Stomach (tissue), 9 donors: ENCODE results near the gene COL4A1. TPM values are rescaled to one million over a fixed set of nuclear protein-coding genes. Genes with fewer than 3 reads are reported as not detected.

ENCODE experiments used
- DNase-seq, 2 donors: peaks; one replicate each; pipeline versions ENCODE4 v3.0.0 to v3.0.0-alpha.2; 2013 to 2019
- H3K27ac ChIP-seq, 5 donors: fragments of 200-600 bp in 4 of 5; sonication (generic) in 4 of 5; one replicate each; pipeline ENCODE4 v1.5.1; 2013 to 2019; ENCODE audit warnings: mild to moderate bottlenecking in 1 of 5, moderate library complexity in 1 of 5
- H3K27me3 ChIP-seq, 3 donors: fragments of 200-600 bp; sonication (generic); one replicate each; pipeline ENCODE4 v1.5.1; 2017 to 2019; ENCODE audit warnings: mixed run types in 1 of 3
- H3K36me3 ChIP-seq, 4 donors: fragments of 200-600 bp; sonication (generic); 1 replicate in 3 of 4; 2 replicates in 1 of 4; pipeline ENCODE4 v1.5.1; 2016 to 2019
- H3K4me1 ChIP-seq, 4 donors: fragments of 200-600 bp; sonication (generic); one replicate each; pipeline ENCODE4 v1.5.1; 2016 to 2019
- H3K4me3 ChIP-seq, 4 donors: fragments of 200-600 bp; sonication (generic) in 3 of 4; one replicate each; pipeline ENCODE4 v1.5.1; 2016 to 2019; ENCODE audit warnings: mild to moderate bottlenecking in 1 of 4
- H3K9me3 ChIP-seq, 4 donors: fragments of 200-600 bp; sonication (generic); one replicate each; pipeline ENCODE4 v1.5.1; 2016 to 2019
- EP300 ChIP-seq: sonication (generic); formaldehyde crosslinking; IDR thresholded peaks from one replicate; pipeline ENCODE4 v1.6.1; 2017; ENCODE audit warnings: antibody characterized with exemption
- POLR2A ChIP-seq, 4 donors: fragments of 450-650 bp; IDR thresholded peaks; one replicate each; pipeline ENCODE4 v1.6.1; 2016; ENCODE audit warnings: antibody characterized with exemption in 4 of 4, control low read depth in 2 of 4, mild to moderate bottlenecking in 1 of 4, moderate library complexity in 1 of 4
- POLR2AphosphoS5 ChIP-seq, 3 donors: sonication (generic); formaldehyde crosslinking; IDR thresholded peaks; one replicate each; pipeline ENCODE4 v1.6.1; 2016; ENCODE audit warnings: antibody characterized with exemption in 3 of 3
- WGBS, 5 donors: extraction: QIAGEN DNeasy Blood & Tissue Kit in 3 of 5; methylation state at CpG; one replicate each; pipeline versions ENCODE4 v1.1.5 to v1.1.7; 2013 to 2018; 5-methylcytosine and 5-hydroxymethylcytosine counted together
- intact Hi-C: fragments of 100-400 bp; cut with DNase I; formaldehyde crosslinking; loops from one replicate; pipeline ENCODE4 v1.15.1; 2023; ENCODE audit warnings: low total_unique reads
- polyA plus RNA-seq, 3 donors: library from polyadenylated mRNA; stranded (reverse); fragments of 200-250 nt; gene quantifications; one replicate each; pipeline ENCODE4 v1.2.3, GENCODE V29; 2013
- total RNA-seq, 5 donors: library from RNA; depleted of rRNA; stranded (reverse); fragments of >200 nt; gene quantifications; one replicate each; pipeline versions ENCODE4 v1.1.0 to v1.2.3, GENCODE V29; 2014 to 2016
- TF ChIP-seq, protein P1 (sequence below), 7 experiments: fragments of 450-650 bp in 4 of 7; fragments of 200-600 bp in 3 of 7; sonication (generic) in 3 of 7; IDR thresholded peaks; one replicate each; pipeline ENCODE4 v1.5.1; 2016 to 2019; ENCODE audit warnings: antibody characterized with exemption in 7 of 7, control low read depth in 2 of 7, mild to moderate bottlenecking in 1 of 7
- donor health status: healthy with polysubstance abuse.
- donor health status: Bipolar disorder and iron deficiency.
- donor health status: healthy.

Gene COL4A1
- total and polyA plus RNA-seq, 8 donors, result 18.8 to 798 (median 133) TPM

DNA sequence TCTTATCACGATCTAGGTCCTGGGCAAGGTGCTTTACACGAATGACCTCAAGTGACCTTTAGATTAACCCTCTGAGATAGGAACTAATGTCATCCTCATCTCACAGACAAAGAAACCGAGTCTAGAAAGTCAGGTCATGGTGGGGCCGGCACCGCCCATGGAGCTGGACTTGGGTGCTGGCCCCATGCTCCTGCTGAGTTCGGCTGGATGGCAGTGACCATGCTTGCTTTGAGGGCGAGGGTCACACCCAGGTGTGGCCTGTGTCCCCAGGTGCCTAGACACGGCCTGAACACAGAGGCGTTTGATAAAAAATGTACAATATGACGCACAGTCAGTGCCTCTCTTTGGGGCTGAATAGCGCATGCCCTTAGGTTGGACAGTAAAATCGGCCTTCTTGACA lies 26.9 kb upstream of the COL4A1 start:
- WGBS, 5 donors, result 72 to 85% (median 79%) methylated on average over 9 to 12 of the region's 12 CpGs
- intact Hi-C loops, result no loop called here
- no peak for TF ChIP-seq EP300
- TF ChIP-seq, protein P1, sequence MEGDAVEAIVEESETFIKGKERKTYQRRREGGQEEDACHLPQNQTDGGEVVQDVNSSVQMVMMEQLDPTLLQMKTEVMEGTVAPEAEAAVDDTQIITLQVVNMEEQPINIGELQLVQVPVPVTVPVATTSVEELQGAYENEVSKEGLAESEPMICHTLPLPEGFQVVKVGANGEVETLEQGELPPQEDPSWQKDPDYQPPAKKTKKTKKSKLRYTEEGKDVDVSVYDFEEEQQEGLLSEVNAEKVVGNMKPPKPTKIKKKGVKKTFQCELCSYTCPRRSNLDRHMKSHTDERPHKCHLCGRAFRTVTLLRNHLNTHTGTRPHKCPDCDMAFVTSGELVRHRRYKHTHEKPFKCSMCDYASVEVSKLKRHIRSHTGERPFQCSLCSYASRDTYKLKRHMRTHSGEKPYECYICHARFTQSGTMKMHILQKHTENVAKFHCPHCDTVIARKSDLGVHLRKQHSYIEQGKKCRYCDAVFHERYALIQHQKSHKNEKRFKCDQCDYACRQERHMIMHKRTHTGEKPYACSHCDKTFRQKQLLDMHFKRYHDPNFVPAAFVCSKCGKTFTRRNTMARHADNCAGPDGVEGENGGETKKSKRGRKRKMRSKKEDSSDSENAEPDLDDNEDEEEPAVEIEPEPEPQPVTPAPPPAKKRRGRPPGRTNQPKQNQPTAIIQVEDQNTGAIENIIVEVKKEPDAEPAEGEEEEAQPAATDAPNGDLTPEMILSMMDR (IDR thresholded peaks at IDR 0.05), result no peak
- no peak for TF ChIP-seq POLR2A (IDR thresholded peaks at IDR 0.05)
- TF ChIP-seq POLR2AphosphoS5 (IDR thresholded peaks at IDR 0.05), result no peak
- no peaks in the 10 kb centered on the region for H3K9me3 ChIP-seq
- H3K36me3 ChIP-seq, result no peaks in the 10 kb centered on the region
- no peak for DNase-seq
- H3K27ac ChIP-seq, result peak overlapping the region in 3 of 5 donors; percentile 84 to 92 (median 85)
- no peak overlapping the region for H3K4me3 ChIP-seq
- H3K4me1 ChIP-seq, result peaks cover 0 to 95% (median 48%) of the 10 kb centered on the region in 4 donors
- H3K27me3 ChIP-seq, result no peaks in the 10 kb centered on the region

DNA sequence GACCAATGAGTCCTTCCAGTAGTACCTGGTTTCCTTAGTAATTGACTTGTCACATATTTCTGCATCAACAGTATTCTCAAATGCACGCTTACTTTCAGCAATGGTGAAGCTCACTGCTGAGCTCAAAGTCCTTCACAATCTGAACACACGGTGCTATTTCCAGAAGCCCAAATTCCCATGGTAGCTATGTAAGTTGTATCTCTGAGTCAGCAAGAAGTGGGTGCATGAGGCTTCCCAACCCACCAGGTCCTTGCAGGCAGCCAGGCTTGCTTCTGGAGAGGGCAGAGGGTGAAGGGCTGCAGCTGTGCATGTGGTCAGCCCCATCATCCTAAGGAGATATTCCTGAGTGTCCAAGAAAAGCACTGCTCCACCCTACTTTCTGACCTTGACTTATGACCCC lies 25.8 kb upstream of the COL4A1 start:
- 61 to 89% (median 83%) methylated on average over 2 of the region's 2 CpGs for WGBS, 5 donors
- intact Hi-C loops, result no loop called here
- TF ChIP-seq EP300, result no peak
- no peak for TF ChIP-seq POLR2A (IDR thresholded peaks at IDR 0.05)
- no peak for TF ChIP-seq POLR2AphosphoS5 (IDR thresholded peaks at IDR 0.05)
- TF ChIP-seq, protein P1 (IDR thresholded peaks at IDR 0.05), result no peak
- Histone ChIP-seq H3K27me3 (no peaks in the 10 kb centered on the region), H3K27ac (peak overlapping the region in 3 of 5 donors; percentile 84 to 92 (median 85)), H3K36me3 (no peaks in the 10 kb centered on the region), H3K4me3 (no peak overlapping the region), H3K9me3 (no peaks in the 10 kb centered on the region), H3K4me1 (peaks cover 0 to 86% (median 41%) of the 10 kb centered on the region in 4 donors)
- no peak for DNase-seq

DNA sequence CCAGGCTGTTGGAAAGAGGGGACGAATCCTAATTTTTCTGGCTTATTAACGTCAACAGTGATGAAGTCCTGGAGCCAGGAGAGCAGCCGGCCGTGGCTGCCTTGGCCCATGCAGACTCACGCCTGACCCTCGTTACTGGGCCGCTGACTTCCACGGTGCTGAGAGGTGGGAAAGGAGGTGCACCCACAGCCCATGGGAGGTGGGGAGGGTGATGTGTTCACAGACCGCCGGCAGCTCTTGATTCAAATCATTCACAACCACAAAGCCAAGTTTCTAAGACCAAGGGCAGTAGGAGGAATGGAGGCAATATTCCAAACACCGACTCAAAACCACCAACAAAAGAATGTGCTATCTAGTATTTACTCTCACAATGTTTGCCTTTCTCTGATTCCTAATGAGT lies 24.4 kb upstream of the COL4A1 start:
- 20 to 40% (median 31%) methylated on average over 11 of the region's 11 CpGs for WGBS, 5 donors

DNA sequence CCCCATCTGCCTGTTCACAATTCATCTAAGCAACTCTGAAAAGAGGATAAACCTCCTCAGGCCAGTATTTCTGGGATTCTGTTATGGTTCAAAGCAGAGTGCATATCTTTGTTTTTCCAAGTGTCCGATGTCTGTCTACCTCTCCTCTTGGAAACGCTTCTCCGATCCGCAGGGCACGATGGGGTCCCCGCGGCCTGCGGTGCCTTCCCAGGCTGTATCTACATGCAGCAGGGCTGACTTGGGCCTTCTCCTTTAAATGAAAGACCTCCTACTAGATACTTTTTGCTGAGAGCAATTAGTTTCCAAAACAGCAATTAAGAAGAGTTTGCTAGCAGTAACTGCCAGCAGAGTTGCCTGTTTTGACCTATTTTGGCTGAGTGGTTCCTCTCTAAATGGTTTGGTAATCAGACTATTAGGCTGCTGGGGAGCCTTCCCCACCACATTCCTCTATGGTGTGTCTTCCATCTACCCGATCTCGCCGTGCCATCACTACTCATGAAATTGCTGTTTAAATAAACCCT lies 23.6 kb upstream of the COL4A1 start:
- TF ChIP-seq, protein P1 (IDR thresholded peaks at IDR 0.05), result no peak
- TF ChIP-seq POLR2A (IDR thresholded peaks at IDR 0.05) (no peak), POLR2AphosphoS5 (IDR thresholded peaks at IDR 0.05) (peak in 2 of 3 donors; percentile 15 to 34), EP300 (no peak)
- H3K36me3 ChIP-seq, result no peaks in the 10 kb centered on the region
- no peaks in the 10 kb centered on the region for H3K9me3 ChIP-seq
- intact Hi-C loops, result no loop called here
- WGBS, 5 donors, result 78 to 90% (median 81%) methylated on average over 11 of the region's 11 CpGs
- peaks cover 0 to 84% (median 40%) of the 10 kb centered on the region in 4 donors for H3K4me1 ChIP-seq
- H3K4me3 ChIP-seq, result peak overlapping the region in 1 of 4 donors; percentile 11
- H3K27ac ChIP-seq, result peak overlapping the region; percentile 28 to 92 (median 85)
- no peaks in the 10 kb centered on the region for H3K27me3 ChIP-seq
- DNase-seq, result no peak

More for the DNA sequence above, 24.4 kb upstream of the COL4A1 start:
- Histone ChIP-seq H3K4me1 (peaks cover 0 to 84% (median 35%) of the 10 kb centered on the region in 4 donors), H3K27me3 (no peaks in the 10 kb centered on the region), H3K9me3 (no peaks in the 10 kb centered on the region), H3K27ac (peak overlapping the region in 4 of 5 donors; percentile 84 to 92 (median 86)), H3K4me3 (no peak overlapping the region), H3K36me3 (no peaks in the 10 kb centered on the region)
- intact Hi-C loops, result no loop called here
- no peak for DNase-seq
- TF ChIP-seq, protein P1 (IDR thresholded peaks at IDR 0.05), result no peak
- TF ChIP-seq POLR2AphosphoS5 (IDR thresholded peaks at IDR 0.05), result peak in 1 of 3 donors; percentile 15
